HepG2 (cell line): ENCODE measurements around the gene TGFBRAP1. TPM values are rescaled to one million over a fixed set of nuclear protein-coding genes. Genes with fewer than 3 reads are reported as not detected.

ENCODE experiments used
- ATAC-seq: fragments of 200-7000 bp; cut with Tn5 transposase; 3 replicates; pipeline ENCODE4 v1.9.1; 2020; ENCODE audit warnings: mild to moderate bottlenecking, moderate library complexity
- BruUV-seq: library from RNA; stranded (reverse); fragments of 400-500 nt; replicated peaks from 2 replicates; lab custom pipeline; 2021; lab: Mats Ljungman, UMichigan
- CTCF ChIA-PET: fragments of 300-600 bp; formaldehyde crosslinking; extraction: SDS; loops from one replicate; lab custom pipeline; 2021; ENCODE audit warnings: low total read pairs, inconsistent platforms, low intra/inter-chr PET ratio; lab: Yijun Ruan, JAX
- POLR2A ChIA-PET: fragments of 350-600 bp; sonication (Branson Sonifier 250); formaldehyde crosslinking; loops from one replicate; lab custom pipeline; 2020; ENCODE audit warnings: antibody characterized with exemption, inconsistent platforms; lab: Yijun Ruan, JAX
- DNase-seq: peaks from one replicate; pipeline ENCODE4 v3.0.0-alpha.2; 2015; ENCODE audit warnings: low spot score
- FAIRE-seq: peaks from 3 replicates; lab custom pipeline; 2011; peaks lifted over from hg19 to GRCh38; lab: Jason Lieb, UNC
- H2AFZ ChIP-seq: one replicate; pipeline ENCODE4 v1.6.1; 2011; ENCODE audit warnings: low read length, inconsistent platforms
- H3K27ac ChIP-seq: fragments of 300-600 bp; 3 replicates; pipeline ENCODE4 v1.8.0; 2011; ENCODE audit warnings: mixed run types, mild to moderate bottlenecking, mixed read lengths, low read length, inconsistent platforms; ENCODE audit not compliant: insufficient read depth; ENCODE audit errors: extremely low read length
- H3K27me3 ChIP-seq, 2 experiments: fragments of 200-600 bp in 1 of 2; 2 replicates in 1 of 2; 3 replicates in 1 of 2; pipeline versions ENCODE4 v1.6.0 to v1.8.0; 2011; ENCODE audit warnings: low read length in 2 of 2, mild to moderate bottlenecking in 2 of 2, moderate library complexity in 2 of 2, inconsistent platforms in 1 of 2; ENCODE audit not compliant: insufficient read depth in 2 of 2, control insufficient read depth in 1 of 2
- H3K36me3 ChIP-seq, 2 experiments: fragments of 200-600 bp in 1 of 2; replicated peaks in 1 of 2; 2 replicates in 1 of 2; 3 replicates in 1 of 2; pipeline versions ENCODE4 v1.5.1 to v1.8.0; 2011; ENCODE audit warnings: low read length in 2 of 2, inconsistent platforms in 1 of 2; ENCODE audit not compliant: insufficient read depth in 2 of 2, control insufficient read depth in 1 of 2
- H3K4me1 ChIP-seq: 2 replicates; pipeline ENCODE4 v1.5.1; 2012; ENCODE audit warnings: low read length, inconsistent platforms; ENCODE audit not compliant: insufficient read depth
- H3K4me2 ChIP-seq: 2 replicates; pipeline ENCODE4 v1.6.0; 2011; ENCODE audit warnings: low read depth, low read length, inconsistent platforms
- H3K4me3 ChIP-seq, 3 experiments: fragments of 200-600 bp in 1 of 3; sonication (generic), shearing (Covaris generic) in 1 of 3; replicated peaks in 1 of 3; 2 replicates each; pipeline ENCODE4 v1.5.1; 2011 to 2016; ENCODE audit warnings: low read length in 3 of 3, inconsistent platforms in 2 of 3, low read depth in 2 of 3, mild to moderate bottlenecking in 2 of 3, control low read depth in 1 of 3, mixed read lengths in 1 of 3; ENCODE audit not compliant: insufficient read depth in 1 of 3
- H3K79me2 ChIP-seq: one replicate; pipeline ENCODE4 v1.6.1; 2011; ENCODE audit warnings: low read length, inconsistent platforms; ENCODE audit not compliant: insufficient read depth
- H3K9ac ChIP-seq: 2 replicates; pipeline ENCODE4 v1.6.0; 2011; ENCODE audit warnings: mild to moderate bottlenecking, low read depth, low read length, inconsistent platforms; ENCODE audit not compliant: insufficient read depth
- H3K9me3 ChIP-seq: 2 replicates; pipeline ENCODE4 v1.5.1; 2012; ENCODE audit warnings: mild to moderate bottlenecking, low read length
- H4K20me1 ChIP-seq: 2 replicates; pipeline ENCODE4 v1.6.0; 2011; ENCODE audit warnings: inconsistent platforms, mild to moderate bottlenecking, low read length, moderate library complexity; ENCODE audit not compliant: insufficient read depth
- CEBPB ChIP-seq: IDR thresholded peaks from 2 replicates; pipeline ENCODE4 v1.6.1; 2011; ENCODE audit warnings: low read depth, low read length, improper control_type of control experiment, borderline replicate concordance
- WGBS: methylation state at CpG from one replicate; pipeline ENCODE4 v1.1.6; 2017; ENCODE audit warnings: low lambda C conversion rate; 5-methylcytosine and 5-hydroxymethylcytosine counted together
- in situ Hi-C: cut with HindIII; loops from 2 replicates; pipeline ENCODE4 v1.10.0; 2017; ENCODE audit warnings: low pct_unique_long_range_greater_than_20kb; ENCODE audit not compliant: extremely low pct_ligation_motif_present
- intact Hi-C: fragments of 100-400 bp; cut with micrococcal nuclease; formaldehyde crosslinking; loops from one replicate; pipeline ENCODE4 v1.10.0; 2022; ENCODE audit not compliant: unreplicated experiment
- polyA plus RNA-seq, 8 experiments: library from polyadenylated mRNA; depleted of rRNA in 3 of 8; stranded (reverse) in 7 of 8; unstranded in 1 of 8; fragments of >200 nt; fragmentation: Illumina TruSeq in 4 of 8; extraction: Trizol in 4 of 8; gene quantifications; 2 replicates each; pipeline versions ENCODE4 v1.2.1 to v1.2.3, GENCODE V29; 2011 to 2016; ENCODE audit warnings: low read depth in 4 of 8, missing spikeins in 1 of 8, mixed read lengths in 1 of 8; ENCODE audit not compliant: insufficient read depth in 1 of 8
- total RNA-seq, 5 experiments: library from RNA; depleted of rRNA; stranded (reverse); fragments of >200 nt; fragmentation: Illumina TruSeq; extraction: Trizol; gene quantifications; 2 replicates each; pipeline ENCODE4 v1.2.3, GENCODE V29; 2016; ENCODE audit warnings: low read depth in 1 of 5
- TF ChIP-seq, protein P1 (sequence below): sonication (generic); formaldehyde crosslinking; IDR thresholded peaks from 2 replicates; pipeline ENCODE4 v1.8.0; 2022; ENCODE audit warnings: missing genetic modification reagents, mild to moderate bottlenecking, moderate library complexity, borderline replicate concordance
- TF ChIP-seq, protein P2 (sequence below): sonication (generic); formaldehyde crosslinking; IDR thresholded peaks from 2 replicates; pipeline ENCODE4 v1.4.0; 2020; ENCODE audit warnings: mild to moderate bottlenecking, missing genetic modification reagents
- TF ChIP-seq, protein P3 (sequence below): sonication (generic); formaldehyde crosslinking; IDR thresholded peaks from 2 replicates; pipeline ENCODE4 v1.9.0; 2022; ENCODE audit warnings: low read depth, missing genetic modification reagents

TGFBRAP1 gene
- total and polyA plus RNA-seq, 2 of the 13 experiments (the other 11 are each of a cell fraction or from before 2014, with no cell fraction given), result 12.7 to 22.9 TPM

DNA sequence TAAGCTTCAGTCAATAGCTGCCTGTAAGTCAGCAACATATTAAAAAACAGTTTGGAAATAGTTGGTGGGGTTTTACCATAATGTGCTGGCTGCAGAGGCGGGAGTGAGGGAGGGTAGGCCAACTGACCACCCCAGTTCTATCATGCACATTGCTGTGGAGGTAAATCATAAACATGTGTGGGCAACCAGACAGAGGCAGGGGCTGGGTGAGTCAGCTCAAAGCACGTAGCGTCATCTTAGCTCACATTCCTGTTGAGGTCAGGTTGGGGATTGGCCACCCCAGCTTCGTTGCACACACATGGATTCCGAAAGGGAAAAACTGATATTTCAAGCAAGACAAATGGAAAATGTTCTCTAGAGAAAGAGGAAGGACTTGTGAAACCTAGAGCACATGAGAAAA lies 68.5 kb downstream of the TGFBRAP1 start (continued):
- TF ChIP-seq, protein P1, sequence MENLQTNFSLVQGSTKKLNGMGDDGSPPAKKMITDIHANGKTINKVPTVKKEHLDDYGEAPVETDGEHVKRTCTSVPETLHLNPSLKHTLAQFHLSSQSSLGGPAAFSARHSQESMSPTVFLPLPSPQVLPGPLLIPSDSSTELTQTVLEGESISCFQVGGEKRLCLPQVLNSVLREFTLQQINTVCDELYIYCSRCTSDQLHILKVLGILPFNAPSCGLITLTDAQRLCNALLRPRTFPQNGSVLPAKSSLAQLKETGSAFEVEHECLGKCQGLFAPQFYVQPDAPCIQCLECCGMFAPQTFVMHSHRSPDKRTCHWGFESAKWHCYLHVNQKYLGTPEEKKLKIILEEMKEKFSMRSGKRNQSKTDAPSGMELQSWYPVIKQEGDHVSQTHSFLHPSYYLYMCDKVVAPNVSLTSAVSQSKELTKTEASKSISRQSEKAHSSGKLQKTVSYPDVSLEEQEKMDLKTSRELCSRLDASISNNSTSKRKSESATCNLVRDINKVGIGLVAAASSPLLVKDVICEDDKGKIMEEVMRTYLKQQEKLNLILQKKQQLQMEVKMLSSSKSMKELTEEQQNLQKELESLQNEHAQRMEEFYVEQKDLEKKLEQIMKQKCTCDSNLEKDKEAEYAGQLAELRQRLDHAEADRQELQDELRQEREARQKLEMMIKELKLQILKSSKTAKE (CRISPR knock-in tag), result no peak
- TF ChIP-seq, protein P2, sequence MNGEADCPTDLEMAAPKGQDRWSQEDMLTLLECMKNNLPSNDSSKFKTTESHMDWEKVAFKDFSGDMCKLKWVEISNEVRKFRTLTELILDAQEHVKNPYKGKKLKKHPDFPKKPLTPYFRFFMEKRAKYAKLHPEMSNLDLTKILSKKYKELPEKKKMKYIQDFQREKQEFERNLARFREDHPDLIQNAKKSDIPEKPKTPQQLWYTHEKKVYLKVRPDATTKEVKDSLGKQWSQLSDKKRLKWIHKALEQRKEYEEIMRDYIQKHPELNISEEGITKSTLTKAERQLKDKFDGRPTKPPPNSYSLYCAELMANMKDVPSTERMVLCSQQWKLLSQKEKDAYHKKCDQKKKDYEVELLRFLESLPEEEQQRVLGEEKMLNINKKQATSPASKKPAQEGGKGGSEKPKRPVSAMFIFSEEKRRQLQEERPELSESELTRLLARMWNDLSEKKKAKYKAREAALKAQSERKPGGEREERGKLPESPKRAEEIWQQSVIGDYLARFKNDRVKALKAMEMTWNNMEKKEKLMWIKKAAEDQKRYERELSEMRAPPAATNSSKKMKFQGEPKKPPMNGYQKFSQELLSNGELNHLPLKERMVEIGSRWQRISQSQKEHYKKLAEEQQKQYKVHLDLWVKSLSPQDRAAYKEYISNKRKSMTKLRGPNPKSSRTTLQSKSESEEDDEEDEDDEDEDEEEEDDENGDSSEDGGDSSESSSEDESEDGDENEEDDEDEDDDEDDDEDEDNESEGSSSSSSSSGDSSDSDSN (CRISPR knock-in tag), result no peak

DNA sequence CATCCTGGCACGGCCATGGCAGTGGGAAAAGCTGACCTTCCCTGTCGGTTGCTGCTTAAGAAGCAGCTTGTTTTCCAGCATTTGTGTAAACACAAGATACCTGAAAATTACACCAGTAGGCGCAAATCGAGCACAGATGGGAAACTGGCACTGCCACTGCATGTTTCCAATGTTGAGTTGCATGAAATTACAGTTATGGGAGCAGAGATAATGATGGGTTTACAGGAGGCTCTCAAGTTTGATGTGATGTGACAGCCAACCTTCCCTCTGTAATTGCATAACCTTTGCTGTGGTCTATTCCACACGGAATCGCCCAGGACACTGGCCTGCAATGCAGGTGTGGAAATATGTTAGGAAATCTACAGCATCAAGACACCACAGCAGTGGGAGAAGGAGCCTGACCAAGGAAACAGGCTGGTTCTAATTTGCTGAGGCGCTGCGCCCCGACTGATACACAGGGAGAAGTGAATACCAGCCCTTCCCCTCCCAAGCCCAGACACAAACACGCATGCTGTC lies 70.6 kb downstream of the TGFBRAP1 start:
- DNase-seq (no peak), ATAC-seq (peak; percentile 15; the same call in 2 of the 3 replicates), FAIRE-seq (no peak)
- H3K79me2 ChIP-seq, result no peaks in the 10 kb centered on the region
- no peak overlapping the region for H3K9ac ChIP-seq
- intact Hi-C loops (no loop called here), in situ Hi-C loops (no loop called here)
- no peak overlapping the region for H3K4me3 ChIP-seq
- no peak overlapping the region for H3K27ac ChIP-seq
- no peaks in the 10 kb centered on the region for H3K27me3 ChIP-seq
- BruUV-seq, result no TSS peak
- WGBS, result 62% methylated on average over 10 of the region's 10 CpGs
- H3K4me2 ChIP-seq, result no peak overlapping the region
- no peak overlapping the region for H2AFZ ChIP-seq
- ChIA-PET POLR2A (no interaction called here), CTCF (no interaction called here)
- TF ChIP-seq CEBPB, result 0 out of 2 replicates have a peak, but pooled peaks have one; percentile 17
- TF ChIP-seq, protein P3, sequence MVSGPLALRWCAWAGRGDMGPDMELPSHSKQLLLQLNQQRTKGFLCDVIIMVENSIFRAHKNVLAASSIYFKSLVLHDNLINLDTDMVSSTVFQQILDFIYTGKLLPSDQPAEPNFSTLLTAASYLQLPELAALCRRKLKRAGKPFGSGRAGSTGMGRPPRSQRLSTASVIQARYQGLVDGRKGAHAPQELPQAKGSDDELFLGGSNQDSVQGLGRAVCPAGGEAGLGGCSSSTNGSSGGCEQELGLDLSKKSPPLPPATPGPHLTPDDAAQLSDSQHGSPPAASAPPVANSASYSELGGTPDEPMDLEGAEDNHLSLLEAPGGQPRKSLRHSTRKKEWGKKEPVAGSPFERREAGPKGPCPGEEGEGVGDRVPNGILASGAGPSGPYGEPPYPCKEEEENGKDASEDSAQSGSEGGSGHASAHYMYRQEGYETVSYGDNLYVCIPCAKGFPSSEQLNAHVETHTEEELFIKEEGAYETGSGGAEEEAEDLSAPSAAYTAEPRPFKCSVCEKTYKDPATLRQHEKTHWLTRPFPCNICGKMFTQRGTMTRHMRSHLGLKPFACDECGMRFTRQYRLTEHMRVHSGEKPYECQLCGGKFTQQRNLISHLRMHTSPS (CRISPR knock-in tag), result no peak
- no peaks in the 10 kb centered on the region for H3K36me3 ChIP-seq
- no peaks in the 10 kb centered on the region for H4K20me1 ChIP-seq
- H3K4me1 ChIP-seq, result no peaks in the 10 kb centered on the region
- no peaks in the 10 kb centered on the region for H3K9me3 ChIP-seq
